WTC11 (cell line): Measurements from ENCODE around the gene ZCCHC24.

Source experiments
- TF ChIP-seq, protein P1 (sequence below): sonication (generic); formaldehyde crosslinking; IDR thresholded peaks from 2 replicates; pipeline ENCODE4 v1.8.0; 2022; ENCODE audit warnings: mild to moderate bottlenecking, missing genetic modification reagents
- TF ChIP-seq, protein P2 (sequence below): fragments of 200-600 bp; IDR thresholded peaks from 2 replicates; pipeline ENCODE4 v1.8.0; 2022; ENCODE audit warnings: antibody characterized with exemption

DNA sequence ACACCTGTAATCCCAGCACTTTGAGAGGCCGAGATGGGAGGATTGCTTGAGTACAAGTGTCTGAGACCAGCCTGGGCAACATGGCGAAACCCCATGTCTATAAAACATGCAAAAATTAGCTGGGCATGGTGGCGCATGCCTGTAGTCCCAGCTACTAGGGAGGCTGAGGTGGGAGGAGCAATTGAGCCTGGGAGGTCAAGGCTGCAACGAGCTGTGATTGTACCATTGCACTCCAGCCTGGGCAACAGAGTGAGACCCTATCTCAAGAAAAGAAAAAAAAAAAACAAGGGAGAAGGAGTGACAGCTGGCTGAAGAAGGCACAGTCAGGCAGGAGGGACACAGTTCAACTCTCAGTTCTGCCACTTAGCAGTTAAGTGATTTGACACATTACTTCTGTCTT lies 26.4 kb upstream of the ZCCHC24 start:
- TF ChIP-seq, protein P1, sequence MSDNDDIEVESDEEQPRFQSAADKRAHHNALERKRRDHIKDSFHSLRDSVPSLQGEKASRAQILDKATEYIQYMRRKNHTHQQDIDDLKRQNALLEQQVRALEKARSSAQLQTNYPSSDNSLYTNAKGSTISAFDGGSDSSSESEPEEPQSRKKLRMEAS (CRISPR knock-in tag), result no peak
- TF ChIP-seq, protein P2, sequence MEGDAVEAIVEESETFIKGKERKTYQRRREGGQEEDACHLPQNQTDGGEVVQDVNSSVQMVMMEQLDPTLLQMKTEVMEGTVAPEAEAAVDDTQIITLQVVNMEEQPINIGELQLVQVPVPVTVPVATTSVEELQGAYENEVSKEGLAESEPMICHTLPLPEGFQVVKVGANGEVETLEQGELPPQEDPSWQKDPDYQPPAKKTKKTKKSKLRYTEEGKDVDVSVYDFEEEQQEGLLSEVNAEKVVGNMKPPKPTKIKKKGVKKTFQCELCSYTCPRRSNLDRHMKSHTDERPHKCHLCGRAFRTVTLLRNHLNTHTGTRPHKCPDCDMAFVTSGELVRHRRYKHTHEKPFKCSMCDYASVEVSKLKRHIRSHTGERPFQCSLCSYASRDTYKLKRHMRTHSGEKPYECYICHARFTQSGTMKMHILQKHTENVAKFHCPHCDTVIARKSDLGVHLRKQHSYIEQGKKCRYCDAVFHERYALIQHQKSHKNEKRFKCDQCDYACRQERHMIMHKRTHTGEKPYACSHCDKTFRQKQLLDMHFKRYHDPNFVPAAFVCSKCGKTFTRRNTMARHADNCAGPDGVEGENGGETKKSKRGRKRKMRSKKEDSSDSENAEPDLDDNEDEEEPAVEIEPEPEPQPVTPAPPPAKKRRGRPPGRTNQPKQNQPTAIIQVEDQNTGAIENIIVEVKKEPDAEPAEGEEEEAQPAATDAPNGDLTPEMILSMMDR, result no peak
